ENCODE data around the gene SAMD4B.
A peak's percentile ranks its signal among the peaks of the same experiment; 100 is the strongest.
"Not testable (repeated sequence)": the region's sequence is repeated elsewhere in the genome, so short reads cannot be mapped to it uniquely, and the experiment has no call there.

Gene SAMD4B

GRCh38 chr19:39314016-39314728, 28.0 kb upstream of the SAMD4B start:
- no peak for DNase-seq (ENCODE audit: low read depth)

- DNase-seq (ENCODE audit: low read depth) = no peak
These were observed 26.3 kb upstream of the SAMD4B start for GRCh38 chr19:39315933-39316332.

GRCh38 chr19:39316627-39317321, 25.4 kb upstream of the SAMD4B start:
- no peak for DNase-seq (ENCODE audit: low read depth)

GRCh38 chr19:39317476-39317875, 24.7 kb upstream of the SAMD4B start:
- DNase-seq (ENCODE audit: low read depth) = no peak

GRCh38 chr19:39318071-39318470, 24.1 kb upstream of the SAMD4B start:
- DNase-seq (ENCODE audit: low read depth) = no peak

GRCh38 chr19:39318690-39319089, 23.5 kb upstream of the SAMD4B start:
- DNase-seq (ENCODE audit: low read depth) = no peak

GRCh38 chr19:39319098-39319891, 22.9 kb upstream of the SAMD4B start:
- no peak for DNase-seq (ENCODE audit: low read depth)

- no peak for DNase-seq (ENCODE audit: low read depth)
These were observed 22.4 kb upstream of the SAMD4B start for GRCh38 chr19:39319892-39320248.

GRCh38 chr19:39321117-39321831, 20.9 kb upstream of the SAMD4B start:
- DNase-seq (ENCODE audit: low read depth) = no peak

GRCh38 chr19:39321832-39322176, 20.4 kb upstream of the SAMD4B start:
- no peak for DNase-seq (ENCODE audit: low read depth)

- no peak for DNase-seq (ENCODE audit: low read depth)
These were observed 17.9 kb upstream of the SAMD4B start for GRCh38 chr19:39324242-39324842.

- DNase-seq (ENCODE audit: low read depth) = no peak
These were observed 16.2 kb upstream of the SAMD4B start for GRCh38 chr19:39325778-39326665.

GRCh38 chr19:39327363-39328045, 14.7 kb upstream of the SAMD4B start:
- no peak for DNase-seq (ENCODE audit: low read depth)

GRCh38 chr19:39328046-39328705, 14.0 kb upstream of the SAMD4B start:
- DNase-seq (ENCODE audit: low read depth) = peak; percentile 72

GRCh38 chr19:39329948-39330347, 12.3 kb upstream of the SAMD4B start:
- DNase-seq (ENCODE audit: low read depth) = no peak

GRCh38 chr19:39332293-39332692, 9.9 kb upstream of the SAMD4B start:
- DNase-seq (ENCODE audit: low read depth) = no peak

GRCh38 chr19:39332738-39333137, 9.5 kb upstream of the SAMD4B start:
- not testable (repeated sequence) for DNase-seq (ENCODE audit: low read depth)

- DNase-seq (ENCODE audit: low read depth) = no peak
These were observed 8.7 kb upstream of the SAMD4B start for GRCh38 chr19:39333507-39333906.

- no peak for DNase-seq (ENCODE audit: low read depth)
These were observed 7.7 kb upstream of the SAMD4B start for GRCh38 chr19:39334444-39334976.

GRCh38 chr19:39335168-39335548, 7.1 kb upstream of the SAMD4B start:
- no peak for DNase-seq (ENCODE audit: low read depth)
